WERI-Rb-1 (cell line): Measurements from ENCODE around the gene TUBA3C.

ENCODE experiments used
- DNase-seq: peaks from one replicate; pipeline ENCODE4 v3.0.0-alpha.2; 2020
- H3K27ac ChIP-seq: fragments of 250-450 bp; sonication (Bioruptor Pico); 2 replicates; pipeline ENCODE4 v1.5.1; 2020; ENCODE audit warnings: mild to moderate bottlenecking, moderate library complexity
- H3K27me3 ChIP-seq: fragments of 250-450 bp; sonication (Bioruptor Pico); 2 replicates; pipeline ENCODE4 v1.5.1; 2021; ENCODE audit warnings: mild to moderate bottlenecking, low read depth, moderate library complexity; ENCODE audit not compliant: insufficient read depth, severe bottlenecking
- H3K36me3 ChIP-seq: fragments of 250-450 bp; sonication (Bioruptor Pico); 2 replicates; pipeline ENCODE4 v1.5.1; 2020; ENCODE audit warnings: mild to moderate bottlenecking, moderate library complexity
- H3K4me3 ChIP-seq: 2 replicates; pipeline ENCODE4 v1.5.1; 2011; ENCODE audit warnings: low read depth, mild to moderate bottlenecking, control low read depth, low read length
- H3K9me3 ChIP-seq: fragments of 250-450 bp; sonication (Bioruptor Pico); 2 replicates; pipeline ENCODE4 v1.5.1; 2021; ENCODE audit warnings: mild to moderate bottlenecking, moderate library complexity; ENCODE audit not compliant: severe bottlenecking
- TF ChIP-seq, protein P1 (sequence below): IDR thresholded peaks from 2 replicates; pipeline ENCODE4 v1.5.1; 2011; ENCODE audit warnings: low read depth, mild to moderate bottlenecking, control low read depth, inconsistent platforms, low read length

TUBA3C gene

DNA sequence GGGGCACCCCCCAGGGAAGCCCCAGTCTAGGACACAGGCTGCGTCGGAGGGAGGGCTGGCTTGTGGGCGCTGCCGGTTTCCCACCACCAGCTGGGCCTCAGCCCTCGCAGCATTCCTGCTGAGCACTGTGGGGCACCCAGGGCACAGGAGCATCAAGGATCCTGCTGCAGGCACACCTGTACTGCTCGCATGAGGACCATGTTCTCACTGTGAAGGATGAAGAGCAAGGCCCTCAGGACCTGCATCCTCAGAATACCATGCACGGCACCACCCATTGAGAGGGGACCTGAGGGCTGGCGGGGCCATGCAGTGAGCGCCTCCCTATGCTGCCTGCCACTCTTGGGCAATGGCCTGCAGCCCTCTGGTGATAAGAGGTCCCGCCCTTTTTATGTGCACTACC is 31.4 kb downstream of the TUBA3C start:
- DNase-seq: no peak
- Histone ChIP-seq H3K27me3 (peaks cover 79% of the 10 kb centered on the region), H3K36me3 (no peaks in the 10 kb centered on the region), H3K4me3 (no peak overlapping the region), H3K9me3 (no peaks in the 10 kb centered on the region), H3K27ac (no peak overlapping the region)
- TF ChIP-seq, protein P1, sequence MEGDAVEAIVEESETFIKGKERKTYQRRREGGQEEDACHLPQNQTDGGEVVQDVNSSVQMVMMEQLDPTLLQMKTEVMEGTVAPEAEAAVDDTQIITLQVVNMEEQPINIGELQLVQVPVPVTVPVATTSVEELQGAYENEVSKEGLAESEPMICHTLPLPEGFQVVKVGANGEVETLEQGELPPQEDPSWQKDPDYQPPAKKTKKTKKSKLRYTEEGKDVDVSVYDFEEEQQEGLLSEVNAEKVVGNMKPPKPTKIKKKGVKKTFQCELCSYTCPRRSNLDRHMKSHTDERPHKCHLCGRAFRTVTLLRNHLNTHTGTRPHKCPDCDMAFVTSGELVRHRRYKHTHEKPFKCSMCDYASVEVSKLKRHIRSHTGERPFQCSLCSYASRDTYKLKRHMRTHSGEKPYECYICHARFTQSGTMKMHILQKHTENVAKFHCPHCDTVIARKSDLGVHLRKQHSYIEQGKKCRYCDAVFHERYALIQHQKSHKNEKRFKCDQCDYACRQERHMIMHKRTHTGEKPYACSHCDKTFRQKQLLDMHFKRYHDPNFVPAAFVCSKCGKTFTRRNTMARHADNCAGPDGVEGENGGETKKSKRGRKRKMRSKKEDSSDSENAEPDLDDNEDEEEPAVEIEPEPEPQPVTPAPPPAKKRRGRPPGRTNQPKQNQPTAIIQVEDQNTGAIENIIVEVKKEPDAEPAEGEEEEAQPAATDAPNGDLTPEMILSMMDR: no peak

DNA sequence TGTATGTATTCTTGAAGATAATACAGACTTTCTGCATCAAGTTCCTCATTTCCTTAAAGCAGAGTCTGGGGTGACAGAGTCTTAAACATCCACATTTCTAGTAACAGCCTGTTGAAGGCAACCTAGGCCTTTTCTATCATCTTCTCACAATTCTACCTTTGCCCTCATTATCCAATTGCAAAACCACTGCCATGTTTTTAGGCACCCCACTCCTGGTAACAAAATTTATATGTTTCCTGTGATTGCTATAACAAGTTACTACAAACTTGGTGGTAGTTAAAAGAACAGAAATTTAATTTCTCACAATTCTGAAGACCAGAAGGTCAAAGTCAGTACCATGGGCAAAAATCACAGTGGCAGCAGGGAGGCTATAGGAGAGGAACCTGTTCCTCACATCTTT is 33.1 kb downstream of the TUBA3C start:
- Histone ChIP-seq H3K9me3 (no peaks in the 10 kb centered on the region), H3K4me3 (no peak overlapping the region), H3K36me3 (no peaks in the 10 kb centered on the region), H3K27ac (no peak overlapping the region), H3K27me3 (peaks cover 71% of the 10 kb centered on the region)
- no peak for DNase-seq
- TF ChIP-seq, protein P1: no peak
